Stimulated activated memory B cell treated with anti-CD40 and anti-IgM and Interleukin-4, amounts not matched to agents 10 μg/mL and 1 μg/mL and 100 μg/mL, for 72 hours (primary cell): Measurements from ENCODE around the gene KRTAP10-2.
"Not testable (repeated sequence)": the region's sequence is repeated elsewhere in the genome, so short reads cannot be mapped to it uniquely, and the experiment has no call there.

Experiments
- ATAC-seq: fragments of 150-1000 bp; cut with Tn5 transposase; 2 replicates; pipeline ENCODE4 v1.10.0; 2021
- H3K27ac Mint-ChIP-seq: one replicate; pipeline ENCODE4 v1.8.0; 2022; ENCODE audit warnings: mild to moderate bottlenecking, mixed read lengths
- H3K27me3 Mint-ChIP-seq: one replicate; pipeline ENCODE4 v1.8.0; 2022; ENCODE audit warnings: mixed read lengths
- H3K36me3 Mint-ChIP-seq: one replicate; pipeline ENCODE4 v1.8.0; 2022; ENCODE audit warnings: mixed read lengths
- H3K4me1 Mint-ChIP-seq: one replicate; pipeline ENCODE4 v1.8.0; 2022; ENCODE audit warnings: mixed read lengths
- H3K4me3 Mint-ChIP-seq: one replicate; pipeline ENCODE4 v1.8.0; 2022; ENCODE audit warnings: mild to moderate bottlenecking, moderate library complexity, mixed read lengths
- H3K9me3 Mint-ChIP-seq: one replicate; pipeline ENCODE4 v1.8.0; 2022; ENCODE audit warnings: mixed read lengths

The KRTAP10-2 gene

GRCh38 chr21:44551340-44551961 lies at the start of gene KRTAP10-2:
KRTAP10-2 (minus strand) TSS chr21:44551505; CDS start chr21:44551458, 47 bp downstream.
- no peak within 1 kb of the TSS for H3K27ac Mint-ChIP-seq
- H3K4me3 Mint-ChIP-seq = no peak within 1 kb of the TSS
- peaks cover 87% of the 10 kb centered on the region for H3K27me3 Mint-ChIP-seq
- peaks cover 12% of the 10 kb centered on the region for H3K36me3 Mint-ChIP-seq
- peaks cover 23% of the 10 kb centered on the region for H3K4me1 Mint-ChIP-seq
- no peak for ATAC-seq
- H3K9me3 Mint-ChIP-seq = peaks cover 13% of the 10 kb centered on the region

DNA sequence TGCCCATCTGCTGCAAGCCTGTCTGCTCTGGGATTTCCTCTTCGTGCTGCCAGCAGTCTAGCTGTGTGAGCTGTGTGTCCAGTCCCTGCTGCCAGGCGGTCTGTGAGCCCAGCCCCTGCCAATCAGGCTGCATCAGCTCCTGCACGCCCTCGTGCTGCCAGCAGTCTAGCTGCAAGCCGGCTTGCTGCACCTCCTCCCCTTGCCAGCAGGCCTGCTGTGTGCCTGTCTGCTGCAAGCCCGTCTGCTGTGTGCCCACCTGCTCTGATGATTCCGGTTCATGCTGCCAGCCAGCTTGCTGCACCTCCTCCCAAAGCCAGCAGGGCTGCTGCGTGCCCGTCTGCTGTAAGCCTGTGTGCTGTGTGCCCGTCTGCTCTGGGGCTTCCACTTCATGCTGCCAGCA lies 49.8 kb upstream of the KRTAP10-2 start:
- peaks cover 73% of the 10 kb centered on the region for H3K27me3 Mint-ChIP-seq
- not testable (repeated sequence) for H3K4me1 Mint-ChIP-seq, H3K27ac Mint-ChIP-seq, H3K4me3 Mint-ChIP-seq, H3K9me3 Mint-ChIP-seq, H3K36me3 Mint-ChIP-seq, ATAC-seq

GRCh38 chr21:44600118-44600978 lies 49.0 kb upstream of the KRTAP10-2 start, which contains the start of gene KRTAP10-7:
KRTAP10-7 (plus strand) TSS chr21:44600597; CDS start chr21:44600622, 25 bp downstream.
- H3K4me3 Mint-ChIP-seq, ATAC-seq, H3K4me1 Mint-ChIP-seq, H3K36me3 Mint-ChIP-seq, H3K9me3 Mint-ChIP-seq, H3K27ac Mint-ChIP-seq: not testable (repeated sequence)
- H3K27me3 Mint-ChIP-seq = peaks cover 67% of the 10 kb centered on the region

- H3K27me3 Mint-ChIP-seq = peaks cover 61% of the 10 kb centered on the region
- H3K9me3 Mint-ChIP-seq = peaks cover 6% of the 10 kb centered on the region
- H3K4me1 Mint-ChIP-seq = no peaks in the 10 kb centered on the region
- no peak for ATAC-seq
- no peak overlapping the region for H3K27ac Mint-ChIP-seq
- H3K4me3 Mint-ChIP-seq = no peak overlapping the region
- H3K36me3 Mint-ChIP-seq = peaks cover 4% of the 10 kb centered on the region
Measured at GRCh38 chr21:44599264-44600029, 48.1 kb upstream of the KRTAP10-2 start.

GRCh38 chr21:44598061-44598460 lies 46.8 kb upstream of the KRTAP10-2 start:
- Mint-ChIP-seq H3K9me3 (peaks cover 6% of the 10 kb centered on the region), H3K36me3 (peaks cover 4% of the 10 kb centered on the region), H3K27me3 (peaks cover 47% of the 10 kb centered on the region), H3K27ac (no peak overlapping the region), H3K4me3 (no peak overlapping the region), H3K4me1 (no peaks in the 10 kb centered on the region)
- ATAC-seq = no peak

GRCh38 chr21:44596068-44596725 lies 44.9 kb upstream of the KRTAP10-2 start:
- Mint-ChIP-seq H3K4me3 (no peak overlapping the region), H3K27ac (no peak overlapping the region), H3K9me3 (peaks cover 6% of the 10 kb centered on the region), H3K36me3 (peaks cover 4% of the 10 kb centered on the region), H3K27me3 (peaks cover 41% of the 10 kb centered on the region), H3K4me1 (no peaks in the 10 kb centered on the region)
- peak; percentile 37 for ATAC-seq

GRCh38 chr21:44595524-44595923 lies 44.2 kb upstream of the KRTAP10-2 start:
- Mint-ChIP-seq H3K27ac (no peak overlapping the region), H3K36me3 (peaks cover 4% of the 10 kb centered on the region), H3K4me3 (no peak overlapping the region), H3K4me1 (no peaks in the 10 kb centered on the region), H3K9me3 (peaks cover 6% of the 10 kb centered on the region), H3K27me3 (peaks cover 41% of the 10 kb centered on the region)
- no peak for ATAC-seq

GRCh38 chr21:44594406-44594916 lies 43.2 kb upstream of the KRTAP10-2 start:
- no peak for ATAC-seq
- Mint-ChIP-seq H3K27me3 (peaks cover 47% of the 10 kb centered on the region), H3K4me1 (no peaks in the 10 kb centered on the region), H3K9me3 (peaks cover 6% of the 10 kb centered on the region), H3K4me3 (no peak overlapping the region), H3K36me3 (peaks cover 4% of the 10 kb centered on the region), H3K27ac (no peak overlapping the region)

- Mint-ChIP-seq H3K4me1 (no peaks in the 10 kb centered on the region), H3K4me3 (no peak overlapping the region), H3K36me3 (peaks cover 2% of the 10 kb centered on the region), H3K27ac (no peak overlapping the region), H3K9me3 (peaks cover 6% of the 10 kb centered on the region), H3K27me3 (peaks cover 47% of the 10 kb centered on the region)
- no peak for ATAC-seq
Measured at GRCh38 chr21:44593598-44594405, 42.5 kb upstream of the KRTAP10-2 start.

- H3K4me1 Mint-ChIP-seq = no peaks in the 10 kb centered on the region
- no peaks in the 10 kb centered on the region for H3K36me3 Mint-ChIP-seq
- peaks cover 37% of the 10 kb centered on the region for H3K27me3 Mint-ChIP-seq
- no peaks in the 10 kb centered on the region for H3K9me3 Mint-ChIP-seq
- no peak within 1 kb of the TSS for H3K4me3 Mint-ChIP-seq
- H3K27ac Mint-ChIP-seq = no peak within 1 kb of the TSS
- ATAC-seq = no peak
Measured at GRCh38 chr21:44592446-44593311, 41.4 kb upstream of the KRTAP10-2 start, which contains the start of gene KRTAP10-6. KRTAP10-6 (minus strand) TSS chr21:44592505; CDS start chr21:44592484, 21 bp downstream.

GRCh38 chr21:44591801-44592130 lies 40.5 kb upstream of the KRTAP10-2 start:
- peaks cover 41% of the 10 kb centered on the region for H3K27me3 Mint-ChIP-seq
- not testable (repeated sequence) for H3K36me3 Mint-ChIP-seq

DNA sequence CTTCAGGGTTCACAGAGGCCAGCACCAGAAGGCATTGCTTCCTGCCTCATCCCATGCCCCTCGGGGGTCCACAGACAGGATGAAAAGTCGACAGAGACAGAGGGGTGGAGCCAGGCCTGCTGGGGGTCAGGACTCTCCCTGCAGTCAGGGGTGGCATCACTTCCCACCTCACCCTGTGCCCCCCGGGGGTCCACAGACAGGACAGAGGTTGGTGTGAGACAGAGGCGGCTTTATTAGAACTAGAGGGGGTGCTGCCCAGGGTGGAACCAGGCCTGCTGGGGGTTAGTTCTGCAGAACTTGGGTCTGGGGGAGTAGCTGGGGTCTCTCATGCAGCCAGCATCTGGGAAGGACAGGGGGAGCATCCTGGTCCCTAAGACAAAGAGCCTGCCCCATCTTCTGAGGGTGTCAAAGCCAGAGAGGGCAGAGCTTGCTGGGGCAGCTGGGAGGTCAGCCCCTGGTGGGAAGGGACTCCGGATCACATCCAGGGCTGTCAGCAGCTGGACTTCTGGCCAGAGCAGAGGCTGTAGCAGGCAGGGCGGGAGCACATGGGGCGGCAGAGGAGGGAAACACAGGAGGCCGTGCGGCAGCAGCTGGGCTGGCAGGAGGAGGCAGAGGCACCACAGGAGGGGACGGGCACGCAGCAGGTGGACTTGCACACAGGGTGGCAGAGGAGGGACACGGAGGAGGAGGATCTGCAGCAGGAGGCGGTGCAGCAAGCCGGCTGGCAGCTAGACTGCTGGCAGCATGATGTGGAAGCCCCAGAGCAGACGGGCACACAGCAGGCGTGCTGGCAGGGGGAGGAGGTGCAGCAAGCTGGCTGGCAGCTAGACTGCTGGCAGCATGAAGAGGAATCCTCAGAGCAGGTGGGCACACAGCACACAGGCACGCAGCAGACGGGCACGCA lies 39.8 kb upstream of the KRTAP10-2 start:
- H3K27ac Mint-ChIP-seq, H3K36me3 Mint-ChIP-seq, H3K4me3 Mint-ChIP-seq, H3K4me1 Mint-ChIP-seq, H3K9me3 Mint-ChIP-seq: not testable (repeated sequence)
- peaks cover 47% of the 10 kb centered on the region for H3K27me3 Mint-ChIP-seq
- peak; percentile 21 for ATAC-seq

More at GRCh38 chr21:44591801-44592130, 40.5 kb upstream of the KRTAP10-2 start:
- H3K4me3 Mint-ChIP-seq, H3K9me3 Mint-ChIP-seq, H3K27ac Mint-ChIP-seq, ATAC-seq, H3K4me1 Mint-ChIP-seq: not testable (repeated sequence)
